ENCODE measurements around the gene CRYBG3.

Gene CRYBG3

GRCh38 chr3:97949743-97950142, 127.9 kb downstream of the CRYBG3 start:
- DNase-seq: no peak

GRCh38 chr3:97950360-97950759, 128.5 kb downstream of the CRYBG3 start:
- no peak for DNase-seq

DNA sequence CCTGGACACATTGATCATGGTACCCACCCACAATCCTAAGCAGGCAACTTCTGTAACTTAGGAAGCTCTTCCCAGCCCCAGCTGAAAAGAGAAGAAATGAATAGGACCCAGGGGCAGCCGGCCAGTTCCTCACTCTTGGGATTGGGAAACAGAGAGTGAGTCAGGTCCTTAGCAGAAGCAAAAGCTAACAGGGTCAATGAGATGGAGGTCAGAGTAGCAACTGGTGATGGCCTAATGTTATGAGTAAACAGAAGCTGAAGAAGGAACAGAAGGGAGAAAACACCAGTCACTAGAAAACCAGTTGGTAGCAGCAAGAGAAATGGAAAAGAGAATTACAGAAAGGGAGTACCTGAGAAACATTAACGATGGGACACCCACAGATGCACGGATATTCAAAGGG, 130.5 kb downstream of the CRYBG3 start:
- no peak for DNase-seq

- DNase-seq: no peak
These were observed 131.1 kb downstream of the CRYBG3 start for GRCh38 chr3:97952872-97953271.

DNA sequence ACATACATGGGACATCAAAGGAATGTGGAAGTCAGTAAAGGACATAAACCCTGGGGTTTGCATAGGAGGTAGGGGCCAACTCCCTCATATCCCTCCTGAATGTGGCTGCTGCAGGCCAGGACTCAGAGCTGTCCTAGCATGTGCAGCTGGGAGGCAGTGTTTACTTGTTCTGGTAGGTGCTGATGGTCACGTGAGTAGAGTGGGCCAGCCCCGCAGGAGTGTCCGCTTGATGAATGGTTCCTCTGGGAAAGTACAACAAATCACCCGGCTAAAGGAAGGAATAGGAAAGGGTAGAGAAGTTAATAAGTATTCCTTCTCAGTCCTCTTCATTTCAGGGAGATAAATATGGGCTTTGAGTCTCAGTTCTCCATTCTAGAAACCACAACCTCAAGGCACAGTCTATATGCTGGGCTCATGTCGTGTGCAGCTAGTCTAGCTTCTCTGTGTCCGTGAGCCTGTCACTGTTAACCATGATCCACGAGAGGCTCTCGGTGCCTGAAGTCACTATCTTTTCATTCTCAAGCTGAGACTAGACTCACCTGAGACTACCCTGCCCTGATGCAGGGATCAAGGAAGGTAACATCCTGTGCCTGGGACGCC, 132.5 kb downstream of the CRYBG3 start:
- no peak for DNase-seq

- DNase-seq: no peak
These were observed 134.2 kb downstream of the CRYBG3 start for GRCh38 chr3:97956051-97956450.

DNA sequence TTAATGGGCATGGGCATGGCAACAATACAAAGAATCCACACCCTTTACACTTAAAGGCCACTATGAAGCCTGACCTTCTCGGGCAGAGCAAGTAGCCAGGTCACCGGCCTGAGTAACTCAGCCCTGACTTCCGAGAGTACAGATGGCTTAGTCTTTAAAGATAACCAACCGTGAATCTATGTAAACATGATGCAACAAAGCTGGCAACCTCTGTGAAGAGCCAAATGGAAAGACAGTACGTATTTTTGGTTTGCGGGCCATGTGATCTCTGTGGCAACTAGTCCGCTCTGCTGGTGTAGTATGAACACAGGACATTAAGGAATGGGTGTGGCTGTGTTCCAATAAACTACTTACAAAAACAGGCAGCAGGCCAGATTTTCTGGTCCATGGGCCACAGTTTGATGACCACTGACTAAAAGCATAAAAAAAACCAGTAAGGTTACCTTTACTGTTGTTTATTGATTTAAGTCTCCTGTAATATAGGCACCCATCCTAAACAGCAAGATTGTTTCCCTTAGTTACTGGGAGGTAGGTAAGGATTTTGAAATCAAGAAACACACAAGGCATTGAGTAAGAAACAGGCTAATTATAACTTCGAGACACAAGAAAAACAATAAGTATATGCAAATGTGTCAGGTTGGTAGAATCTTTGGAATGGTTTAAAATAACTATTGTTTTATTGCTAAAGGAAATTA, 136.0 kb downstream of the CRYBG3 start:
- DNase-seq: no peak

DNA sequence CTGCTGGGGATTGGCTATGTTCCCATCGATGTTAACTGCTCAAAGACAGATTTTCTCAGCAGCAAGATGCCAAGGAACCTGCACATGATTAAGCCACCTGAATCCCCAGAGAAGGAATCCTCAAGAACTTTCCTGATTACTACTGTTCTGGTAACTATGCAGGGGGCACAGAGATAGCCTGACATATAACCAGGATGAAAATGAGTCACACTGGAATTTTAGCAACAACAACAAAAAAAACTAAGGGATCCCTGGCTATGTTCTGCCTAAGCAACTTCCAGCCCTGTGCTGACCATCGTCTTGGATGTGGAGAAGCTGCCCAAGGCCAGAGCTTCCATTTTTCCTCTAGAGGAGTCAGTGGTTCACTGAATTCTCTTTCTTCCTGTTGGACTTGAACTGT, 136.6 kb downstream of the CRYBG3 start:
- DNase-seq: no peak

DNA sequence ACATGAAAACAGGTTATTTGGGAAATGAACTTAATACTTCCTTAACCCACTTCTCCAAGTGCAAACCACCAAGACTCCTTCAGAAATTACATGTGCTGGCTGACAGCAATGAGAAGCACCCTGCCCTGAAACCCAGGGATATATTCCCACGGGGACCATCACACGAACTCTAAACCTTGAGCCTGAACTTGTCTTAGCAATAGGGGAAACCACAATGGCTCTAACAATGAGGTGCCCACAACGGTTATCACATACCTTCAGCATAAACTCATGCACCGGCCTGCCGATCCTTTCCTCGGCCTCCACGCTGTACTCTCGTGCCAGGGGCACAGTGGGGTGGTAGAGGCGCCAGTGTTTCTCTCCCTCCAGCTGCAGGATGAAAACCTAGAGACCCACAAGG, 137.0 kb downstream of the CRYBG3 start:
- DNase-seq: no peak

DNA sequence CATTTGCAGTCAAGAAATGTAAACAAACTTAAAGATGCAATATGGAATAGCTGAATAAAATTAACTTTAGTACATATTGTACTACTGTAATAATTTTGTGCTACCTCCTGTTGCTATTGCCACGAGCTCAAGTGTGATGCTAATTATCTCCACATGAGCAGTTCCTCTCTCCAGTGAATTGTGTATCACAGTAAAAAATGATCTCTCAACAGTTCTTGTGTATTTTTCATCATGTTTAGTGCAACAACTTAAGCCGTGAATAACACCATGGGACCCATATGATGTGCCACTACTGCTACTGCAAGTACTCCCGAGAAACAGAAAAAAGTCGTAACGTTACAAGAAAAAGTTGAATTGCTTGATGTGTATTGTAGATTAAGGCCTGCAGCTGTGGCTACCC, 138.1 kb downstream of the CRYBG3 start:
- DNase-seq: no peak

DNA sequence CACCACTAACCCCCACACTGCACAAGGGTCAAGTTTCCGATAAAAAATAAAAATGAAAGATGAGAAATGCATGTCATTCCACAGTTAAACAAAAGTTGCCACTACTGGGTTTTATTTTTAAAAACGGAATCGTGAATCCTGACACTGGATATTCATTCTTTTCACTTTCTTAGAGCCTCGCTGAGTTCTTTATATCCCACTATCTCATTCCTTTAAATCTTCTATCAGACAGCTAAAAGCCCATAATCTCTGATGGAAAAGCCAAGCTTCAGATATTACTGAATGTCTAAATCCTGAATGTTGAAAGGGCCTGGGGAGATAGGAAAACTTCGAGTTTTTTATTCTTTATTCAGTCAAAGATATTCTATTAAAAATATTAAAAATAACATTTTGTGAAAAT, 138.7 kb downstream of the CRYBG3 start:
- DNase-seq: no peak

- DNase-seq: no peak
These were observed 139.4 kb downstream of the CRYBG3 start for GRCh38 chr3:97960993-97961766.

DNA sequence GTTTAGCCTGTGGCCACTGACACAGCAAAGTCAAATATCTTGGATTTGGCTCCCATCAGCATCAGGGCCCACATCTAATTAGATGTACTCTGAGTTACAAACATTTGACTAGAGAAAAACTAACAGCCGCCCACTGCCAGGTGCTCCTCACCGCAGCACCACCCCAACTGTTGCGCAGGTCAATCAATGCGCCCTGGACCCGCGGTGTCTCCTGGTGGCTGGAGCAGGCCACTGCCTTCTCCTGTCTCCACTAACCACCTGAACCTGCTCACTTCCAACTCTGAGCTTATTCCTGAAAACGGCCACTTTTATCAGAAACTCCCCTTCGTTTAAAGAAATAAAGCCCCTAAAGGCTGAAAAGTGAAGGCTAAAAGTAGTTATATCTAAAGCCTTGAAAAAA, 146.2 kb downstream of the CRYBG3 start:
- no peak for DNase-seq

DNA sequence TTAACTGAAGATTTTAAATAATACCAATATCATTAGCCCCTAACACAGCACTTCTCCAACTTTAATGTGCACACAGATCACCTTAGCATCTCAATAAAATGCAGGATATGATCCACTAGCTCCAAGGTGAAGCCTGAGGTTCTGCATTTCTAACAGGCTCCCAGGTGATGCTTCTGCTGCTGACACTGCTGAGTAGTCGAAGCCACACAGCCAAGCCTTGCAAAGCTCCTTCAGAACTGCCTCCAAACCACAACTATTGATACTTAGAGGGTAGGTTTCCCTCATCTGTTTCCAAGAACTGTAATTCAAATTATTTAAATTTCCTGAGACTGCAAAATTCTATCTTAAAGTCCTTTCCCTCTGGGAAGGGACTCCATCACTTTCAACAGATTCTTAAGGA, 146.6 kb downstream of the CRYBG3 start:
- DNase-seq: no peak

DNA sequence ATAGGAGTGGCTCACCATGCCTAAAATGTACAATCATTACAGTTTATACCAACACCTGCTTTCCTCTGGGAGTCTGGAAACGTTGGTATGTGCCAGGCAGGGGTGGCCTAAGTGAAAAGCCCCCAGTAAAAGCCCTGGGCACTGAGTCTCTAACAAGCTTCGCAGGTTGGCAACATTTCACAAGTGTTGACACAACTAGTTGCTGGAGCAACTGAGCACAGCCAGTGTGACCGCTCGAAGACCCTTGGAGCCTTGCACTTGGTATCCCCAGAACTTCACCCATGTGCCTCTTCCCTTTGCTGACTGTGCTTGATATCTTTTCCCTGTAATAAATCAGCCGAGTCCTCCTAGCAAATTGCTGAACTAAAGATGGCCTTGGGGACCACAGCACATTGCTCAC, 147.7 kb downstream of the CRYBG3 start:
- no peak for DNase-seq

GRCh38 chr3:97970156-97970555, 148.3 kb downstream of the CRYBG3 start:
- DNase-seq: no peak

- no peak for DNase-seq
These were observed 149.3 kb downstream of the CRYBG3 start for GRCh38 chr3:97970956-97971620.

DNA sequence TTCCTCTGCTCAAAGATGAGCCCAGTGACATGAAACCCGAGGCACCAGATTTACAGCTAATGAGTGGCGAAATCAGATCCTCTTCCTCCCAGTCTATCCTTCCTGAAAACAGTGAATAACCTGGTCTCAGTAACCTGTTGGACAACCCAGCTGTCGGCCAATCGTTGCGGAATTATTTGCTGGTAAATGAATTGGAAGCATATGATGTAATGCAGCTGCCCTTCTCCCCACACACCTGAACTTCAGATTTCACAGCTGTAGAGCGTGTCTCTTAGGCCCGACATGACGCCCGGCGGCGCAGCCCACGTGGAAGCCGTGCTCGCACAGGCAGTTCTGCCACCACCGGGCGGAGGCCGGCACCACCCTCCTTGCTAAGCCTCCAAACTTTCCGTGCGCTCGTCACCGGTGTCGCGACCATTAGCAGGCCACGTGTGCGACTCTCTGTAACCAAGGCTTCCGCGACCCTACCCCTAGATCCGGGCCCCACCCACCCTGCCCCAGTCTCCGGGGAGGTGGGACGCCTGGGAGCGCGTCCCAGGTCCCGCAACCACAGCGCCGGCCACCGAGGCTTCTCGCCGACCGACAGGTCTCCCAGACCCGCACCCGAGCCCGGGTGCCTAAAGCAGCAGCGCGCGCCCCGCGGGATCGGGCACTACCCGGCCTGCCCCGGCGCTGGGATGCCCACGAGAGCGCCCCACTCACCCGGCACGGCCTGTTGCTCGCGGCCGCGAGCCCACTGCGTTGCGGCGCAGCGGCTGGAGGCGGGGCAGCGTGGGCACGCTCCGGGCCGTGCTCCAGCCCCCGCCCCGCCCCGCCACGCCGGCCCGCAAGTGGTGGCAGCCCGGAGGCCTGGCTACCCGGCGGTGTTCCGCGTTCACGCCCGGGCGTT, 150.1 kb downstream of the CRYBG3 start, which contains the start of gene RIOX2:
Gene RIOX2, minus strand, starts transcription at position 753 of the 889 bp plus-strand sequence. CDS start 4,838 bp downstream, outside the sequence.
- DNase-seq: peak; percentile 90

GRCh38 chr3:97972976-97973375, 151.2 kb downstream of the CRYBG3 start:
- no peak for DNase-seq

- no peak for DNase-seq
These were observed 153.2 kb downstream of the CRYBG3 start for GRCh38 chr3:97974996-97975395.

GRCh38 chr3:97975466-97975865, 153.7 kb downstream of the CRYBG3 start:
- DNase-seq: no peak

DNA sequence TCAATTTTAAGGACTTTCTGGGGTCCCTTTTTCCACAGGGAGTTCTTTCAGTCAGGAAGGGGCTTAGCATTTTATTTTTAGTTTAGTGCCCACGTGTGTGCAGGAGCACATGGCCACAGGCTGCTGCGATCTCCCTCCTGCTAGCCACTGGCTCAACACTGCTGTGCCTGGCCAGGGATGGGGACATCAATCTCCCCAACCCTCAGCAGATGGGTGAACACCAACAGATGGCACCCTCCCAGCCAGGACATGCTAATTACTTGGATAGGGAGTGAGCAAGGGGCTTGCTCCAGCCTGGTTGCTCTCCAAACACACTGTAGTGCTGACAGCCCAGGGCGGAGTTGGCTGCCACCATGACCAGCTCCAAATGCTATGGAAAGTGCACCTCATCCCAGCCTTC, 157.8 kb downstream of the CRYBG3 start:
- DNase-seq: no peak
